GM21576 (cell line): ENCODE data around the gene LINGO3.

ENCODE experiments used
- ATAC-seq: cut with Tn5 transposase; IDR thresholded peaks from one replicate; pipeline ENCODE4 v1.9.1; 2021; ENCODE audit warnings: mild to moderate bottlenecking, moderate library complexity; ENCODE audit not compliant: unreplicated experiment

Gene LINGO3

DNA sequence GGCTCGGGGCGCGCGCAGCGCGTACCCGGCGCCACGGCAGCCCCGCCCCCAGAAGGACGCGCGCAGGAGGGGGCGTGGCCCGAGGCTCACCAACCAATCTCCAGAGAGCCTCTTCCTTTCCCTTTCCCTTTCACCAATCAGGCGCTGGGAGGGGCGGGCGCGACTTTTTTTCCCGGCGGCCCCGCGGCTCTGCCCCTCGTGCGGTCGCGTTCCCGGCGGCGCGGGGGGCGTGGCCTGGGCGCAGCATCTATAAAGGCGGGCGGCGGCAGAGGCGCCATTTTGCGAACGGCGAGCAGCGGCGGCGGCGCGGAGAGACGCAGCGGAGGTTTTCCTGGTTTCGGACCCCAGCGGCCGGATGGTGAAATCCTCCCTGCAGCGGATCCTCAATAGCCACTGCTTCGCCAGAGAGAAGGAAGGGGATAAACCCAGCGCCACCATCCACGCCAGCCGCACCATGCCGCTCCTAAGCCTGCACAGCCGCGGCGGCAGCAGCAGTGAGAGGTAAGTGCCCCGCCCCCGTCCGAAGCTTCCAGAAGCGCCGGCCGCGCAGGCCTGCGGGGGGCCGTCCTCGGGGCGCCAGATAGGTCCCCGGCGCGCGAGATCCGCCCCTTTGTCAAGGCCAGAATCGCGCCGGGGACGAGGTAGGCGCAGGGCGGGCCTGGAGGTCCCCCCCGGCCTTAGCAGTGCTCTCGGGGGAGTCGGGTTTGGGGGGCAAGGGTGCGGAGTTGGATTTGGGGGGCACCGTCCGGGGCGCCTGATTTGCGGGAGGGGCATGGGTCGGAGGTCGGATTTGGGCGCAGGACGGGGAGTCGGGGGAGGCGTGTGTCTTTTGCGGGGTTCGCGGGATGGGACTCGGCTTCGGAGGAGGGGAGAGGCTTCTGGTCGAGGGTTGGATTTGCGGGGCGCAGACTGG, 38.5 kb downstream of the LINGO3 start:
- peak; percentile 45 for ATAC-seq

GRCh38 chr19:2268861-2269243, 39.1 kb downstream of the LINGO3 start:
- ATAC-seq = no peak

DNA sequence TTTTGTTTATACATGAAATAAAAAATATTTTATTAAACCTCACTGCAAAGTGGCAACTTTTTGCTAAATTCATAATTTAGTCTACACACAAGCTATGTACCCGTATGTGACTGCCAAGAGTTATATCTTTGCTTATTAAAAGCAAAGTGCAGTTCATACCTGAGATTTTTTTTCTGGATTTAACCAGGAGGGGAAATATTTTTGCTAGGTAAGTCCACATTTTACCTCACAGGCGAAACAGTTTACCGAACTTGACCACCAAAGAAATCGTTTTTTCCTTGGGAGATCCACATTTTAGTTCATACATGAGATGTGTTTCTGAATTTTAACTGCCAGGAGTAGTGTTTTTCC, 39.5 kb downstream of the LINGO3 start:
- ATAC-seq = no peak

GRCh38 chr19:2266183-2266993, 41.6 kb downstream of the LINGO3 start:
- ATAC-seq = no peak

DNA sequence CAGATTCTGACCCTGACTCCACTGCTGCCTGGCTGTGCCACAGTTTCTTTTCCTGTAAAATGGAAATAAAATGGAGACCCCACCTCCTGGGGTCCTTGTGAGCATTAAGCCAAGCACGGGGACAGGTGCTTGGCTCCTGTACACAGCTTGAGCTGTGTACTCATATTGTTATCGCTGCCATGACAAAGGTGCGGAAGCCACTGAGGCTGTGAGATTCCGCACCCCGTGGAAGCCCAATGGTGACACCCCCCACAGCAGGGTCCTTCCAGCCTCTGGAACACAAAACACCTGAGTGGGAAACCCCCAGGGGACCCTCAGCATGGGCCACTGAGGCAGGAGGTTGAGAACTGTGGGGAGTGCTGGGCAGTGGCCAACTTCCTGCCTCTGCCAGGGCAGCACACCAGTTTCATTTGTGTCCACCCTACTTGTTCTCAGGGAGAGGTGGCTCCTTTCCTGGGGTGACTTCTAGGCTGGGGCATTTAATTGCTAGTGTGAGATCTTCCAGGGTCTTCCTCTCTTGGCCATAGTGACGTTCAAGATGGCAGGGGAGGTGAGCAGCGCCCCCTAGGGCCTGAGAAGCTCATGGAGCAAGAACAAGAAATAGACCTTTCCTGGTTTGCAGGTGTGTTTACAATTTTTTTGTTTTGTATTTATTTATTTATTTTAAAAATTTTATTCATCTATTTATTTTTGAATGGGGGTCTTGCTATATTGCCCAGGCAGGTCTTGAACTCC, 46.3 kb downstream of the LINGO3 start:
- ATAC-seq = no peak

GRCh38 chr19:2260341-2260805, 47.6 kb downstream of the LINGO3 start:
- no peak for ATAC-seq

DNA sequence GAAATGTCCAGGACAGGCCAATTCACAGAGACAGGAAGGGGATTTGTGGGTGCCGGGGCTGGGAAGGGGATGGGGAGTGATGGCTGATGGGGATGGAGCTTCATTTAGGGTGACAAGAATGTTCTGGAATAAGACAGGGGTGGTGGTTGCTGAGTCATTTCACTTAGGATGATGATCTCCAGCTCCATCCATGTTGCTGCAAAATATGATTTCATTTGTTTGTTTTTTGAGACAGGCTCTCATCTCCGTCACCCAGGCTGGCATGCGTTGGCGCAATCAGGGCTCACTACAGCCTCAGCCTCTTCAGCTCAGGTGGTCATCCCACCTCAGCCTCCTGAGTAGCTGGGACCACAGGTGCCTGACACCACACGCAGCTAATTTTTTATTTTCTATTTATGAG, 48.6 kb downstream of the LINGO3 start:
- no peak for ATAC-seq
